Pancreas (tissue), 10 donors: ENCODE data around the gene MLIP. TPM values are rescaled to one million over a fixed set of nuclear protein-coding genes. Genes with fewer than 3 reads are reported as not detected.

Source experiments
- ATAC-seq, 4 donors: fragments of 200-7000 bp; cut with Tn5 transposase; one replicate each; pipeline versions ENCODE4 v1.8.0 to v1.9.1; 2020; ENCODE audit warnings: mild to moderate bottlenecking in 4 of 4, moderate library complexity in 4 of 4
- DNase-seq, 6 donors: peaks; one replicate each; pipeline ENCODE4 v3.0.0-alpha.2; 2020
- FAIRE-seq: peaks from 2 replicates; lab custom pipeline; 2012; peaks lifted over from hg19 to GRCh38; lab: Jason Lieb, UNC
- H3K27ac ChIP-seq, 4 donors: fragments of 200-600 bp; sonication (generic); 1 replicate in 3 of 4; 2 replicates in 1 of 4; pipeline versions ENCODE4 v1.5.0 to v1.8.0; 2020
- H3K27me3 ChIP-seq, 4 donors: fragments of 200-600 bp; one replicate each; pipeline ENCODE4 v1.8.0; 2021
- H3K36me3 ChIP-seq, 3 donors: fragments of 200-600 bp; sonication (generic) in 1 of 3; one replicate each; pipeline versions ENCODE4 v1.5.0 to v1.8.0; 2020 to 2021
- H3K4me1 ChIP-seq, 3 donors: fragments of 200-600 bp; one replicate each; pipeline ENCODE4 v1.8.0; 2021
- H3K4me3 ChIP-seq, 4 donors: fragments of 200-600 bp; sonication (generic) in 2 of 4; one replicate each; pipeline versions ENCODE4 v1.5.0 to v1.8.0; 2020 to 2021
- H3K9me3 ChIP-seq, 4 donors: fragments of 200-600 bp; one replicate each; pipeline ENCODE4 v1.8.0; 2021
- CTCF ChIP-seq, 4 donors: fragments of 200-600 bp; sonication (generic) in 3 of 4; IDR thresholded peaks; one replicate each; pipeline versions ENCODE4 v1.5.0 to v1.8.0; 2021; ENCODE audit warnings: antibody characterized with exemption in 4 of 4
- WGBS, 2 donors: extraction: QIAGEN DNeasy Blood & Tissue Kit; methylation state at CpG; one replicate each; pipeline ENCODE4 v1.1.7; 2013; 5-methylcytosine and 5-hydroxymethylcytosine counted together
- intact Hi-C, 3 donors: fragments of 100-400 bp; cut with DNase I; formaldehyde crosslinking; loops; one replicate each; pipeline versions ENCODE4 v1.11.1 to v1.14.2; 2022
- polyA plus RNA-seq, 2 donors: library from polyadenylated mRNA; stranded (reverse); fragments of 200-250 nt; gene quantifications; one replicate each; pipeline ENCODE4 v1.2.3, GENCODE V29; 2013
- total RNA-seq, 6 donors: library from RNA; stranded (reverse); fragmentation: NEBNext Ultra II Directional in 4 of 6; extraction: Animal tissue kit (Norgen Biotek cat#: 25700) in 4 of 6; gene quantifications; one replicate each; pipeline versions ENCODE4 v1.2.1 to v1.2.4, GENCODE V29; 2021 to 2023
- donor health status: healthy with polysubstance abuse.
- donor health status: DM: no; HTN: no; CAD: no; lungs with moderate emphysema.
- donor health status: DM: no; HTN: no; CAD: no.
- donor health status: control.
- donor health status: control.
- donor health status: Bipolar disorder and iron deficiency.
- donor health status: DM: yes; HTN: yes; CAD: no.
- donor health status: DM: no; HTN: no; CAD: no.
- donor health status: DM: no; HTN: no; CAD: no.
- donor health status: DM: yes; HTN: yes; CAD: no.

The MLIP gene
- total and polyA plus RNA-seq, 8 donors: 0.32 to 5.8 (median 0.77) TPM

GRCh38 chr6:54255886-54256285 is 144.6 kb downstream of the MLIP start:
- Histone ChIP-seq H3K4me1 (no peaks in the 10 kb centered on the region), H3K27ac (no peak overlapping the region), H3K4me3 (no peak overlapping the region), H3K27me3 (no peaks in the 10 kb centered on the region), H3K36me3 (no peaks in the 10 kb centered on the region), H3K9me3 (no peaks in the 10 kb centered on the region)
- intact Hi-C loops: no loop called here
- TF ChIP-seq CTCF (IDR thresholded peaks at IDR 0.05): no peak
- FAIRE-seq (no peak), DNase-seq (no peak), ATAC-seq (peak in 1 of 4 donors; percentile 37)

GRCh38 chr6:54260025-54260424 is 148.8 kb downstream of the MLIP start:
- ATAC-seq (no peak), FAIRE-seq (peak; percentile 5), DNase-seq (no peak)
- H3K27ac ChIP-seq: no peak overlapping the region
- TF ChIP-seq CTCF (IDR thresholded peaks at IDR 0.05): no peak
- no peaks in the 10 kb centered on the region for H3K27me3 ChIP-seq
- intact Hi-C loops: loop anchor here in 1 of 3 donors (10.0 kb wide), 1 partner anchor 275 kb away; no protein-coding TSS in a partner anchor
- H3K4me3 ChIP-seq: no peak overlapping the region
- no peaks in the 10 kb centered on the region for H3K4me1 ChIP-seq
- no peaks in the 10 kb centered on the region for H3K9me3 ChIP-seq
- H3K36me3 ChIP-seq: no peaks in the 10 kb centered on the region

GRCh38 chr6:54262499-54262898 is 151.3 kb downstream of the MLIP start:
- Histone ChIP-seq H3K4me3 (no peak overlapping the region), H3K9me3 (no peaks in the 10 kb centered on the region), H3K27me3 (no peaks in the 10 kb centered on the region), H3K4me1 (no peaks in the 10 kb centered on the region), H3K36me3 (no peaks in the 10 kb centered on the region), H3K27ac (no peak overlapping the region)
- DNase-seq (no peak), FAIRE-seq (no peak), ATAC-seq (no peak)
- no peak for TF ChIP-seq CTCF (IDR thresholded peaks at IDR 0.05)
- intact Hi-C loops: loop anchor here in 1 of 3 donors (10.0 kb wide), 1 partner anchor 278 kb away; no protein-coding TSS in a partner anchor
- 22 to 30% methylated on average over 1 of the region's 1 CpG for WGBS, 2 donors

- no peak for FAIRE-seq
- no peaks in the 10 kb centered on the region for H3K27me3 ChIP-seq
- no peak for DNase-seq
- no peak overlapping the region for H3K4me3 ChIP-seq
- H3K27ac ChIP-seq: no peak overlapping the region
- H3K9me3 ChIP-seq: no peaks in the 10 kb centered on the region
- no peaks in the 10 kb centered on the region for H3K4me1 ChIP-seq
- 29 to 40% methylated on average over 2 of the region's 2 CpGs for WGBS, 2 donors
- H3K36me3 ChIP-seq: no peaks in the 10 kb centered on the region
- intact Hi-C loops: loop anchor here in 1 of 3 donors (10.0 kb wide), 1 partner anchor 278 kb away; no protein-coding TSS in a partner anchor
- no peak for TF ChIP-seq CTCF (IDR thresholded peaks at IDR 0.05)
- ATAC-seq: no peak
Observed at GRCh38 chr6:54262971-54263370, 151.7 kb downstream of the MLIP start.

GRCh38 chr6:54264581-54265272 is 153.5 kb downstream of the MLIP start:
- intact Hi-C loops: loop anchor here in 1 of 3 donors (10.0 kb wide), 1 partner anchor 280 kb away; no protein-coding TSS in a partner anchor
- 82 to 89% methylated on average over 4 of the region's 4 CpGs for WGBS, 2 donors
- TF ChIP-seq CTCF (IDR thresholded peaks at IDR 0.05): no peak

More at GRCh38 chr6:54264581-54265272, 153.5 kb downstream of the MLIP start:
- ATAC-seq (no peak), FAIRE-seq (no peak), DNase-seq (no peak)
- H3K27me3 ChIP-seq: no peaks in the 10 kb centered on the region
- H3K4me3 ChIP-seq: no peak overlapping the region
- H3K4me1 ChIP-seq: no peaks in the 10 kb centered on the region
- no peaks in the 10 kb centered on the region for H3K36me3 ChIP-seq
- H3K27ac ChIP-seq: no peak overlapping the region
- no peaks in the 10 kb centered on the region for H3K9me3 ChIP-seq
